ENCODE measurements around the gene ADCYAP1.
"Not testable (repeated sequence)": the region's sequence is repeated elsewhere in the genome, so short reads cannot be mapped to it uniquely, and the experiment has no call there.

Gene ADCYAP1

GRCh38 chr18:904218-905090, at the start of gene ADCYAP1:
ADCYAP1 (plus strand) TSS chr18:904871; CDS start chr18:905387, 516 bp downstream.
- DNase-seq (ENCODE audit: low read depth): no peak

- DNase-seq (ENCODE audit: low read depth): no peak
These were observed 46.7 kb upstream of the ADCYAP1 start for GRCh38 chr18:857986-858385.

DNA sequence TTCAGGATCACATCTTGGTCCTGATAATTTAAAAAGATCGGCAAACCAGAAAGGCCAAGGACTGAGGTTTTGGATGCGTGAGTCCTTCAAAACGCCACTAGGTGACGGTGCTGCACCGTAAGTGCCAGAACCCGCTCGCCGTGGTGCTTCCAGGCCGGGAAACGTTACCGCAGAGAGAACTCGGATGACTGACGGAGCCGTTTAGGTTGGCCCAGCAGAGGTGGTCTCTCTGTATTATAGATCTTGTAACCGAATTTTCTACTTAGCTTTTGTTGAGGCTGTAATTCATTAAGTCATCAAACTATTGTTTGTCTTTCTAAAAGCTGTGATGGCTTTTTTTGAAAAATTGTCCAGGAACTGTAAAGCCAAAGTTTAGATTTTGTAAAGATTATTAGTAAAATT, 39.8 kb upstream of the ADCYAP1 start:
- peak; percentile 64 for DNase-seq (ENCODE audit: low read depth)

DNA sequence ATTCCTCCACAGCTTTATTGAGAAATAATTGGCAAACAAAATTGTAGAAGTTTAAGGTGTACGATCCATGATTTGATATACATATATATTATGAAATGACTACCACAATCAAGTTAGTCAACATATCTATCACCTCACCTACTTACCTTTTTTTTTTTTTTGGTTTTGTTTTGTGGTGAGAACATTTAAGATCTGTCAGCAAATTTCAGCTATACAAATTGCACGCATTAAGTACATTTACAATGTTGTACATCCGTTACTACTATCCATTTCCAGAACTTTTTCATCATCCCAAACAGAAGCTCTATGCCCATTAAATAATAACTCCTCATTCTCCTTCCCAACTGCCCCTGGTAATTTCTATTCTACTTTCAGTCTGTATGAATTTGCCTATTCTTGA, 37.4 kb upstream of the ADCYAP1 start:
- DNase-seq (ENCODE audit: low read depth): no peak

- DNase-seq (ENCODE audit: low read depth): not testable (repeated sequence)
These were observed 31.2 kb upstream of the ADCYAP1 start for GRCh38 chr18:873426-873825.

DNA sequence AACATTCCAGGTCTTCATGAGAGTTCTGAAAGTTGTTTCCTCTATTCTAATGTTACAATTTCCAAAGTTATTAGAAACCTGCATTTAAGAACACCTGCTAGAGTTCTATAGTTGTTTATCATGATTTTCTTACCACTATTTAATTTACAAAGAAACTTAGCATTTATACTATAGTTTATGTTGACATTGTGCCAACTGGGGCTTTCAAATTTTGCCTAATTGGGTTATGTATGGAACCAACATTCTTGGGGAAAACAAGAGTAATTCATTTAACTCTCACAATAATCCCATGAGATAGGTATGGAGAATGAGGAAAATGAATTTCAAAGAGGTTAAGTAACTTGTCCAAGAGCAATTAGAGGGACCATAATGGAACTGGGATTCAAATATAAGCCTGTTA, 28.8 kb upstream of the ADCYAP1 start:
- no peak for DNase-seq (ENCODE audit: low read depth)

- no peak for DNase-seq (ENCODE audit: low read depth)
These were observed 27.4 kb upstream of the ADCYAP1 start for GRCh38 chr18:877238-877637.

GRCh38 chr18:886076-886475, 18.6 kb upstream of the ADCYAP1 start:
- no peak for DNase-seq (ENCODE audit: low read depth)

- no peak for DNase-seq (ENCODE audit: low read depth)
These were observed 17.0 kb upstream of the ADCYAP1 start for GRCh38 chr18:887716-888115.

DNA sequence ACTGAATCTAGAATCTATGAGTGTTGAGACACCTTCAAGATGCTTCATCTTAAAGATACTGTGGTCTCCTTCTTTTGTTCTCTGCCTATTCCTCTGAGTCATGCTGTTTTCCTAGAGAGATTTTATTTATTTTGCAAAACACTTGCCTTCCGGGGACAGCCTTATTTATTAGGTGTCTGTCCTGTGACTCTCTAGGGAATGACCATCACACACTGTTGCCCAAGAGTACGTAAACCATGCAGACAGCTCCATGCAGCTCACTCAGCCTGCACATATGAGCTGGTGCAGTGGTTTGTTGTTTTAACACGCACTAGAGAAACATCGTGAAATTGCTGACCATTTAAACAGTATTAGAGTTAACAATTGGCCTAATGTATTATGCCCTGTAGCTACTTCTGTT, 12.4 kb upstream of the ADCYAP1 start:
- no peak for DNase-seq (ENCODE audit: low read depth)

DNA sequence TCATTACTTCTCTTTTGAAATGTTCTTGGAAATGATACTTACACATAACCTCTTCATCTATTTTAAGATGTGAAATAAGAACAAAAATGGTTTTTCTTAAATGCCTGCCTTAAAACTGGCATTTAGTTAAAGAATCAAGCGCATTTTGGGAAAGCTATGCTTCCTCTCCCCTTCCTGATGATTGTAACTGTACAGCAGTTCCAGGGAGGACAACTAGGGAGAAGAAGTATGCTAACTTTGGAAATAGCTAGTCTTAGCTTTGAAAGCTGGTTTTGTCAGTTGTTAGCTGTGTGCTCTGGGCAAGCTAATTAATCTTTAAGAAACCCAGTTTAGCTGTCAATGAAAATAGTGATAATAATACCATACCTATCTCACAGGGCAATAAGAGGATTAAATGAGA, 8.4 kb upstream of the ADCYAP1 start:
- DNase-seq (ENCODE audit: low read depth): no peak

DNA sequence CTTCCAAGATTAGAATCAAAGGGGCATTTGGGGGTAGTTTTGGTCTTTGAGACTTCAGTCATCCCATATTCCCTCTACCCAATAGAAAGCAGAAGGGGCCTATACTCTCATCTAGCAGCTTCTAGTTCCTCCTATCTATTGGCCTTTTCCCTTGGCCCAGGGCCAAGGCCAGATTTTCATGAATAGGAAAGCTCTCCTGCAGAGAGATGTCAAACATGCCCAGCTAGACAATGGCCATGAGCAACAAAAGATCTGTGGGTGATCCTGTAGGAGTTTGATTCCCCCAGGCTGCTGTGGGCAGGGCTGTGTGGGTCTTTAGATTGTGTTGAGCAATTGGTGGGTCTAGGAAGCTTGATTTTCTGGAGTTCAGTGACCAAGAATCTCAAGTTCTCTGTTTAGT, 2.9 kb upstream of the ADCYAP1 start:
- DNase-seq (ENCODE audit: low read depth): no peak

- DNase-seq (ENCODE audit: low read depth): no peak
These were observed 2.4 kb upstream of the ADCYAP1 start for GRCh38 chr18:902229-902628.

DNA sequence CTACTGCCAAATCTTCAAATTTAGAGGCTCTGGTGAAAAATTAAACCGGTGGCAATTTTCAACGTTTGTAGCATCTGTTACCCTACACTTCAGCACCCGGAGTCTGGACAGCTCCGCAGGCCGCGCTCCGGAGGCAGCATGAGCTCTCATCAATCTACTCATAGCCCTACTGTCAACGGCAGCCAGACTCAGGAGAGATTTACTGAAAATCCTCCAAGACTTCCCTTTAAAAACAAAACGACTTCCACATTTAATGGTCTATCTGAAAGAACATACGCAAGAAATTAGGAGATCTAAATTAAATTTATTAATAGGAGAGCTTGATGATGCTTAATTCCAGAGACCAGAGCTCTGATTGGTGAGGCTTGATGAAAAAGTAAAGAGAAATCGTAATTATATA, 970 bp upstream of the ADCYAP1 start:
- peak; percentile 6 for DNase-seq (ENCODE audit: low read depth)

DNA sequence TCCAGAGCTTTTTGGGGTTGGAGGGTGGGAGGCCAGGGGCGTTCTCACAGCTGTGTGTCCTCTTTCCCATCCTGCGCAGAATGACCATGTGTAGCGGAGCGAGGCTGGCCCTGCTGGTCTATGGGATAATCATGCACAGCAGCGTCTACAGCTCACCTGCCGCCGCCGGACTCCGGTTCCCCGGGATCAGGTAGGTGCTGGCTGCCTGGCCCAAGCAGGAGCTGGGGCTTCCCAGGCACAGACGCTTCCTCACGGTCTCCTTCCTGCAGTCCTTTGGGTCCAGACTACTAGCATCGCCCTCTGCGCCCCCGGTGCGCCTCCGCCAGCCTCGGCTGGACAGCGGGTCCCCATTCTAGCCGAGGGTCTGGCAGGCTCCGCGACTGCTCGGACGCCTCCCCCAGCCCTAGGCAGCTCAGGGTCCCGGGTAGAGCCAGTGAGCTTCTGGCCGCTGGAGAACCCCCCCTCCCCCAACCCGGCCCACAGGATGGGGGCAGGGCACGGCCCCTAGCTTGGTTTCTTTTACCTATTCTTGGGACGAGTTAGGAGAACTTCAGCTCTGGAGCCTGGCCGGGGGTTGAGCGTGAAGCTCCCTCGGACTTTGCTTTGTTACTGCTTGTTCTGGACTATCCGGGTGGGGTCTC, 756 bp downstream of the ADCYAP1 start:
- no peak for DNase-seq (ENCODE audit: low read depth)

DNA sequence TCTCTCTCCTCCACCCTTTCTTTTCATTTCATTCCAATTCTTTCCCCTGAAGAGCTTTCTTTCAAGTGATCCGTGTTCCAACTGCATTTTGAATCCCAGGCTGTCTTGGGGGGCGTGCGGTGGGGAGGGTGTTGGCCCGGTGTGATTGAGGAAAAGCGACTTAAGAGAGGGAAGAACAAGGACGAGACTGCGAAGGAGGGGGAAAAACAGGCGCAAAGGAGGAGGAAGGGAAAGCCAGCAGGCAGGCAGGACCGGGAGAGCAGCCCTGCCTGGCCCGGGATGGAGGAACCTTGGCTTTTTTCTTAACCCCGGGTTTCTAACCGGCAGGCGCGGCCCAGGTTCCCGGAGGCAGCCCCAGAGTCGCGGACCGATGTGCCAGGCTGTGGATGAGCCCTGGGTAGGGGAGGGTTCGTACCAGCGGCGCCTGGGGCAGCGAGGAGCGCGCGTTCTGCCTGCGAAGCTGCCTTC, 1.3 kb downstream of the ADCYAP1 start:
- no peak for DNase-seq (ENCODE audit: low read depth)

DNA sequence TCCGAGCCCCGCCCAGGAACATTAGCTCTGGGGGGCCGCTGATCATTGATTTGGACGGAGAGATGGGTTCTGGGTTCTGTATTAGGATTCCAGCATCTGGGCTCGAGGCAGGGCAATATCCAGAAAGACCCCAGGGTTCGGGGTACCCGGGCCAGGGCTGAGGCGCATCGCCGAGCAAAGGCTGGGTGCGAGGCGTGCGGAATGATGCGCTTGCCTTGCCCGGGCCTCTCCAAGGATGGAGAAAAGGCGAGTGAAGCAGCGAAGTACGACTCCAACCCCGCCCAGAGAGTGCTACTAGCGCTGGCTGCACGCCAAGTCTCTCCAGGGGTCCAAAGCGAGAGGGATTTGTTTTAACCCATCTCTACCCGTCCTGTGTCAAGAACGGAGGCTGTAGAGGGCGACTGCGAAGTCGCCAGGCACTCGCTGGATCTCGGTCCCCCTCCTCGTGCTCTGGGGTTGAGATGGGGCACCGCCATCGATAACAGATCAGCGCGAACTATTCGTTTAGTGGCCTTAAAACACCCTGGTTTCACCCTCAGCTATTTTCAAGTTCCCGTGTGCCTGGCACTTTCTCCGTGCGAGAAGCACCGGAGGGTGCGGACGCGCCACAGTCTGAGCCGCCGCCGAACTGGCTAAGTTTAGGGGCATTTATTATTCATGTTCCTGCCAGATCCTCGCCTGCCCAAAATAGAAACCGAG, 1.9 kb downstream of the ADCYAP1 start:
- DNase-seq (ENCODE audit: low read depth): no peak

- no peak for DNase-seq (ENCODE audit: low read depth)
These were observed 2.6 kb downstream of the ADCYAP1 start for GRCh38 chr18:907115-907884.

GRCh38 chr18:907885-908757, 3.5 kb downstream of the ADCYAP1 start:
- no peak for DNase-seq (ENCODE audit: low read depth)

- DNase-seq (ENCODE audit: low read depth): no peak
These were observed 4.4 kb downstream of the ADCYAP1 start for GRCh38 chr18:908758-909724.

Data from fibroblast of gingiva (primary cell).